IPS-18a (cell line): ENCODE data around the gene NUP155.
"Not testable (repeated sequence)": the region's sequence is repeated elsewhere in the genome, so short reads cannot be mapped to it uniquely, and the experiment has no call there.

Source experiments
- H3K27ac ChIP-seq: one replicate; pipeline ENCODE4 v1.5.1; 2013; ENCODE audit warnings: low read length
- H3K27me3 ChIP-seq: one replicate; pipeline ENCODE4 v1.6.1; 2013; ENCODE audit warnings: mild to moderate bottlenecking, low read length; ENCODE audit not compliant: control insufficient read depth, insufficient read depth
- H3K36me3 ChIP-seq: one replicate; pipeline ENCODE4 v1.6.1; 2013; ENCODE audit warnings: low read depth, low read length; ENCODE audit not compliant: control insufficient read depth
- H3K4me1 ChIP-seq: one replicate; pipeline ENCODE4 v1.6.1; 2013; ENCODE audit warnings: low read depth, low read length; ENCODE audit not compliant: control insufficient read depth
- H3K4me3 ChIP-seq: one replicate; pipeline ENCODE4 v1.5.1; 2013; ENCODE audit warnings: low read length
- H3K9ac ChIP-seq: one replicate; pipeline ENCODE4 v1.6.1; 2013; ENCODE audit warnings: mild to moderate bottlenecking, low read length, moderate library complexity
- H3K9me3 ChIP-seq: one replicate; pipeline ENCODE4 v1.6.1; 2013; ENCODE audit warnings: low read depth, low read length; ENCODE audit not compliant: control insufficient read depth

Gene NUP155

DNA sequence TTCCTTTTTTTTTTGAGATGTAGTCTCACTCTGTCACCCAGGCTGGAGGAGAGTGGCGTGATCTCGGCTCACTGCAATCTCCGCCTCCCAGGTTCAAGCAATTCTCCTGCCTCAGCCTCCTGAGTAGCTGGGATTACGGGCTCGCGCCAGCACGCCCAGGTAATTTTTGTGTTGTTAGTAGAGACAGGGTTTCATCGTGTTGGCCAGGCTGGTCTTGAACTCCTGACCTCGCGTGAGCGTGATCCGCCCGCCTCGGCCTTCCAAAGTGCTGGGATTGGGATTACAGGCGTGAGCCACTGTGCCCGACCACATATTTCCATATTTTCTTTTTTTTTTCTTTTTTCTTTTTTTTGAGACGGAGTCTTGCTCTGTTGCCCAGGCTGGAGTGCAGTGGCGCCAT lies 28.2 kb downstream of the NUP155 start:
- not testable (repeated sequence) for H3K27me3 ChIP-seq, H3K4me3 ChIP-seq, H3K9ac ChIP-seq, H3K4me1 ChIP-seq, H3K9me3 ChIP-seq, H3K27ac ChIP-seq
- H3K36me3 ChIP-seq = peaks cover 69% of the 10 kb centered on the region

DNA sequence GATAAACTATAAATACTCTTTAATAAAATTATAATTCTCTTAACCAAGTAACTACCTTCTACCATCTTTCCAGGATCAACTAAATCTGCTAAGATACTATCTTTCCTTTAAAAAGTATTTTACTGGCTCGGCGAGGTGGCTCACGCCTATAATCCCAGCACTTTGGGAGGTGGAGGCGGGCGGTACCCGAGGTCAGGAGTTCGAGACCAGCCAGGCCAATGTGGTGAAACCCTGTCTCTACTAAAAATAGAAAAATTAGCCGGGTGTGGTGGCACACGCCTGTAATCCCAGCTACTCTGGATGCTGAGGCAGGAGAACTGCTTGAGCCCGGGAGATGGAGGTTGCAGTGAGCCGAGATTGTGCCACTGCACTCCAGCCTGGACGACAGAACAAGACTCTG lies 36.2 kb downstream of the NUP155 start:
- H3K4me1 ChIP-seq, H3K27me3 ChIP-seq, H3K9ac ChIP-seq, H3K9me3 ChIP-seq, H3K4me3 ChIP-seq, H3K27ac ChIP-seq: not testable (repeated sequence)
- H3K36me3 ChIP-seq = peaks cover 67% of the 10 kb centered on the region

DNA sequence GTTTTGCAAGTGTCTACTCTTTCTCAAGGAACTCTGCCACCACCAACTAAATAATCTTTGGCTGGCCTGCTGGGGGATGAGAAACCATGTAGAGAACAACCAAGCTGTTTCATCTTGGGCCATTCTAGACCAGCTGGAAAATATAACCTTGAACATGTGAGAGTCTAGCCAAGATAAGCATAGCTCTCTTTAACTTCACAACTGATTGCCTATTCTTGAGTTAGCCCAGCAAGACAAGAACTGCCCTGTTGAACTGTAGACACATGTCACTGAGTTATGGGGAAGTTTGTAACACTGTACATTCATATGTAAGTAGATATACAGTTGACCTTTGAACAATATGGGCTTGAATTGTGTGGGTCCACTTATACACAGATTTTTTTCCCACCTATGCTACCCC lies 44.4 kb downstream of the NUP155 start:
- no peak overlapping the region for H3K9ac ChIP-seq
- H3K9me3 ChIP-seq = no peaks in the 10 kb centered on the region
- H3K4me1 ChIP-seq = no peaks in the 10 kb centered on the region
- peaks cover 88% of the 10 kb centered on the region for H3K36me3 ChIP-seq
- no peak overlapping the region for H3K4me3 ChIP-seq
- no peak overlapping the region for H3K27ac ChIP-seq
- no peaks in the 10 kb centered on the region for H3K27me3 ChIP-seq

- H3K9ac ChIP-seq = no peak overlapping the region
- no peaks in the 10 kb centered on the region for H3K4me1 ChIP-seq
- H3K4me3 ChIP-seq = no peak overlapping the region
- no peaks in the 10 kb centered on the region for H3K27me3 ChIP-seq
- H3K9me3 ChIP-seq = no peaks in the 10 kb centered on the region
- H3K27ac ChIP-seq = no peak overlapping the region
- H3K36me3 ChIP-seq = peaks cover 85% of the 10 kb centered on the region
Observed at GRCh38 chr5:37323607-37324006, 47.3 kb downstream of the NUP155 start.

GRCh38 chr5:37319037-37319782 lies 51.7 kb downstream of the NUP155 start:
- no peak overlapping the region for H3K9ac ChIP-seq
- no peaks in the 10 kb centered on the region for H3K9me3 ChIP-seq
- no peaks in the 10 kb centered on the region for H3K27me3 ChIP-seq
- H3K4me3 ChIP-seq = no peak overlapping the region
- no peak overlapping the region for H3K27ac ChIP-seq
- peaks cover 76% of the 10 kb centered on the region for H3K36me3 ChIP-seq
- H3K4me1 ChIP-seq = no peaks in the 10 kb centered on the region

DNA sequence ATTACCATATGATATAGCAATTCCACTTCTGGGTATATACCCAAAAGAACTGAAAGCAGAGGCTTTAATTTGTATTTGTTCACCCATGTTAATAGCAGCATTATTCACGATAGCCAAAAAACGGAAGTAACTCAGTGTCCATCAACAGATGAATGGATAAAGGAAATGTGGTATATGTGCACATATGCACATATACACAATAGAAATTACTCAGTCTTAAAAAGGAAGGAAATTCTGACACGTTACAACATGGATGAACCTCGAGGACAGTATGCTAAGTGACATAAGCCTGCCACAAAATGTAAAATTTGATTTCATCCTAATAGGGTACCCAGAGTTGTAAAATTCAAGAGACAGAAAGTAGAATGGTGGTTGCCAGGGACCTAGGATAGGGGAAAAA lies 54.9 kb downstream of the NUP155 start:
- H3K9ac ChIP-seq = no peak overlapping the region
- peaks cover 84% of the 10 kb centered on the region for H3K36me3 ChIP-seq
- no peak overlapping the region for H3K27ac ChIP-seq
- H3K4me1 ChIP-seq = no peaks in the 10 kb centered on the region
- H3K4me3 ChIP-seq = no peak overlapping the region
- H3K9me3 ChIP-seq = no peaks in the 10 kb centered on the region
- no peaks in the 10 kb centered on the region for H3K27me3 ChIP-seq

DNA sequence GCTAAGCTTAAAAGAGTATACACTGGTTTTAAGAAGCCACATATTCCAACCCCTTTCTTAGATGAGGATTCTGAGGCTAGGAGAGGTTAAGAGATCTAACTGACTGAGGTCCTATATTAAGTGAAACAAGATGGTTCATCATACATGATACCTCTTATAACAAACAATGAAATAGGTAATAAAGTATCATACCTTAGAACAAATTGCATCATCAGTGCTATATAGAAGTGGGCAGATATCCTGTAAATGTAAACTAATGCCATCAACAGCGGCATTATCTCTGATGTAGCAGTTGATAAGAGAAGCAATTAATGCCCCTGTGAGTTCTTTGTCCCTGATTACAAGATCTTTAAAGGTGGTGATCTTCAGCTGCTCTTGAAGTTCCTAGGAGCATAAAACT lies 60.5 kb downstream of the NUP155 start:
- Histone ChIP-seq H3K9me3 (no peaks in the 10 kb centered on the region), H3K4me3 (no peak overlapping the region), H3K27me3 (no peaks in the 10 kb centered on the region), H3K9ac (no peak overlapping the region), H3K36me3 (peaks cover 78% of the 10 kb centered on the region), H3K27ac (no peak overlapping the region), H3K4me1 (no peaks in the 10 kb centered on the region)

DNA sequence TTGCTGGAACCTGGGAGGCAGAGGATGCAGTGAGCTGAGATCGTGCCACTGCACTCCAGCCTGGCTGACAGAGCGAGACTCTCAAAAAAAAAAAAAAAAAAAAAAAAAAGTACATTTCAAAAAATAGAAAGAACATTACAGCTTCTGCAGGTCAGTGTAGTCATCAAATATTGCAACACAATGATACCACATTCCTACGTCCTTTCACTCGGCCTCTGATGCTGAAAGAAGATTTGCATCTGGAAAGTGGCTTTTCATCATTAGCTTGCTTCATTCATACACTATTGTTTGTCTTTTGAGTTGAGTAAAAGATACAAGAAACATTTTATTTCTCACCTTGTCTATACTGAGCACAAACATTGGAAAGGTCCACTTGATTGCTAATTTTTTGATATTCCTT lies 62.1 kb downstream of the NUP155 start:
- Histone ChIP-seq H3K36me3 (peaks cover 76% of the 10 kb centered on the region), H3K9ac (no peak overlapping the region), H3K27ac (no peak overlapping the region), H3K9me3 (no peaks in the 10 kb centered on the region), H3K4me3 (no peak overlapping the region), H3K27me3 (no peaks in the 10 kb centered on the region), H3K4me1 (no peaks in the 10 kb centered on the region)

GRCh38 chr5:37304888-37305287 lies 66.0 kb downstream of the NUP155 start:
- Histone ChIP-seq H3K9me3 (no peaks in the 10 kb centered on the region), H3K27me3 (no peaks in the 10 kb centered on the region), H3K4me3 (no peak overlapping the region), H3K4me1 (no peaks in the 10 kb centered on the region), H3K9ac (no peak overlapping the region), H3K36me3 (peaks cover 81% of the 10 kb centered on the region), H3K27ac (no peak overlapping the region)

DNA sequence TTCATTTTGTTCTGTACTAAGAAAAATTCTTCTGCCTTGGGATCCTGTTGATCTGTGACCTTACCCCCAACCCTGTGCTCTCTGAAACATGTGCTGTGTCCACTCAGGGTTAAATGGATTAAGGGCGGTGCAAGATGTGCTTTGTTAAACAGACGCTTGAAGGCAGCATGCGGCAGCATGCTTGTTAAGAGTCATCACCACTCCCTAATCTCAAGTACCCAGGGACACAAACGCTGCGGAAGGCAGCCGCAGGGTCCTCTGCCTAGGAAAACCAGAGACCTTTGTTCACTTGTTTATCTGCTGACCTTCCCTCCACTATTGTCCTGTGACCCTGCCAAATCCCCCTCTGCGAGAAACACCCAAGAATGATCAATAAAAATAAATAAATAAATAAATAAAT lies 74.6 kb downstream of the NUP155 start:
- not testable (repeated sequence) for H3K4me3 ChIP-seq, H3K27me3 ChIP-seq, H3K9me3 ChIP-seq, H3K9ac ChIP-seq, H3K4me1 ChIP-seq, H3K27ac ChIP-seq
- peaks cover 58% of the 10 kb centered on the region for H3K36me3 ChIP-seq

- no peaks in the 10 kb centered on the region for H3K27me3 ChIP-seq
- no peaks in the 10 kb centered on the region for H3K36me3 ChIP-seq
- H3K27ac ChIP-seq = no peak overlapping the region
- H3K4me3 ChIP-seq = no peak overlapping the region
- H3K4me1 ChIP-seq = no peaks in the 10 kb centered on the region
- H3K9me3 ChIP-seq = peaks cover 10% of the 10 kb centered on the region
- H3K9ac ChIP-seq = no peak overlapping the region
Observed at GRCh38 chr5:37283214-37283820, 87.6 kb downstream of the NUP155 start.

DNA sequence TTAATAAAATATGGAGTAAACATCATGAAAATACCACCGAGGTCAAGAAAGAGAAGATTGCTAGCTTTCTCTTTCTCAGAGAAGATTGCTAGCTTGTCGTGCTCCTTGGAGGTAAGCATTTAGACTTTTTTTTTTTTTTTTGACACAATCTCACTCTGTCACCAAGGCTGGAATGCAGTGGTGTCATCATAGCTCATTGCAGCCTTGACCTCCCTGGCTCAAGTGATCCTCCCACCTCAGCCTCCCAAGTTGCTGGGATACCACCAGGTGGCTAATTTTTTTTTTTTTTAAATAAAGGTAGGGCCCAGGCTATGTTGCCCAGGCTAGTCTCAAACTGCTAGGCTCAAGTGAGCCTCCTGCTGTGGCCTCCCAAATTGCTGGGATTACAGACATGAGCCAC lies 95.4 kb downstream of the NUP155 start:
- Histone ChIP-seq H3K9me3 (no peaks in the 10 kb centered on the region), H3K9ac (no peak overlapping the region), H3K4me1 (no peaks in the 10 kb centered on the region), H3K27me3 (no peaks in the 10 kb centered on the region), H3K27ac (no peak overlapping the region), H3K4me3 (no peak overlapping the region), H3K36me3 (no peaks in the 10 kb centered on the region)
